ENCODE data around the gene NID1. TPM values are rescaled to one million over a fixed set of nuclear protein-coding genes. Genes with fewer than 3 reads are reported as not detected.

Gene NID1
- total and polyA plus RNA-seq, 9 of the 15 experiments (the other 6 are each of a cell fraction or from before 2014, with no cell fraction given): 0.22 TPM; not detected in 8

- H3K4me3 ChIP-seq: no peak overlapping the region
- 0% methylated on average over 5 of the region's 5 CpGs for WGBS (ENCODE audit: insufficient coverage, low coverage, missing lambda C conversion rate)
- no peaks in the 10 kb centered on the region for H3K79me2 ChIP-seq (ENCODE audit: control insufficient read depth, insufficient read depth, low read length)
- no peak overlapping the region for H2AFZ ChIP-seq (ENCODE audit: low read depth, low read length)
- H3K27me3 ChIP-seq (ENCODE audit: control insufficient read depth in 2 of 2, insufficient read depth in 2 of 2, low read length in 2 of 2): peaks cover 27 to 34% of the 10 kb centered on the region in 2 experiments
- no peak overlapping the region for H3K27ac ChIP-seq (ENCODE audit: extremely low read depth, low read depth, low read length)
- no peak overlapping the region for H3K9ac ChIP-seq (ENCODE audit: insufficient read depth in 1 of 2, low read depth in 2 of 2, low read length in 2 of 2)
- in situ Hi-C loops (cut with MboI): no loop called here
- H3K4me2 ChIP-seq (ENCODE audit: insufficient read depth, low read length): no peak overlapping the region
- peak; percentile 72 for TF ChIP-seq EGR1 (conservative IDR thresholded peaks at IDR 0.05)
- TF ChIP-seq ZNF586 (CRISPR knock-in tag; conservative IDR thresholded peaks at IDR 0.05): no peak
- no peak for TF ChIP-seq CLOCK (CRISPR knock-in tag; IDR thresholded peaks at IDR 0.05; ENCODE audit: borderline replicate concordance)
- peak; percentile 79 for TF ChIP-seq CBFA2T3 (IDR thresholded peaks at IDR 0.05)
- TF ChIP-seq POLR2AphosphoS5 (IDR thresholded peaks at IDR 0.05; ENCODE audit: control insufficient read depth, insufficient read depth, low read depth, low read length): 0 out of 2 replicates have a peak, but pooled peaks have one; percentile 24
- TF ChIP-seq CBFA2T2 (conservative IDR thresholded peaks at IDR 0.05): peak; percentile 69
- no peaks in the 10 kb centered on the region; the same call in 1 of the 2 replicates for H4K20me1 ChIP-seq (replicated peaks; ENCODE audit: control insufficient read depth, insufficient read depth, low read length)
- H3K4me1 ChIP-seq (replicated peaks in 1 of 2; ENCODE audit: control insufficient read depth in 2 of 2, insufficient read depth in 2 of 2, low read length in 2 of 2): no peaks in the 10 kb centered on the region; a peak in 1 of 5 replicates
- no peak for FAIRE-seq
- ChIA-PET CTCF (ENCODE audit: low intra/inter-chr PET ratio) (no interaction called here), POLR2A (no interaction called here)
- DNase-seq (ENCODE audit: extremely low read depth in 1 of 4, low spot score in 3 of 4): peak in 1 of 4 experiments; percentile 20
- no peak for ATAC-seq
- BruUV-seq (replicated peaks): no TSS peak
- H3K9me1 ChIP-seq (ENCODE audit: control insufficient read depth, insufficient read depth, low read length): no peaks in the 10 kb centered on the region
- intact Hi-C loops (cut with micrococcal nuclease): no loop called here
- no peaks in the 10 kb centered on the region for H3K36me3 ChIP-seq (ENCODE audit: control insufficient read depth, insufficient read depth, low read length)
- no peaks in the 10 kb centered on the region for H3K9me3 ChIP-seq (replicated peaks; ENCODE audit: control insufficient read depth, insufficient read depth, low read depth, low read length)
Measured at GRCh38 chr1:235937123-235937522, 127.8 kb downstream of the NID1 start.

Data from K562 (cell line).